KG1 (cell line): ENCODE data around the gene CDPF1.
A peak's percentile ranks its signal among the peaks of the same experiment; 100 is the strongest.

Source experiments
- DNase-seq: peaks from one replicate; lab custom pipeline; 2025; lab: John Stamatoyannopoulos, UW

The CDPF1 gene

GRCh38 chr22:46256358-46256958 is 6.4 kb upstream of the CDPF1 start:
- DNase-seq = no peak

- no peak for DNase-seq
Measured at GRCh38 chr22:46251816-46252380, 1.8 kb upstream of the CDPF1 start.

GRCh38 chr22:46251266-46251665 is 1.2 kb upstream of the CDPF1 start:
- DNase-seq = no peak

GRCh38 chr22:46250783-46251125 is 661 bp upstream of the CDPF1 start:
- no peak for DNase-seq

GRCh38 chr22:46247443-46247975 is 2.6 kb downstream of the CDPF1 start:
- no peak for DNase-seq

GRCh38 chr22:46246178-46246577 is 3.9 kb downstream of the CDPF1 start:
- DNase-seq = no peak

- DNase-seq = no peak
Measured at GRCh38 chr22:46245511-46245910, 4.6 kb downstream of the CDPF1 start.

GRCh38 chr22:46244771-46245170 is 5.3 kb downstream of the CDPF1 start:
- DNase-seq = no peak

GRCh38 chr22:46242076-46242475 is 8.0 kb downstream of the CDPF1 start:
- DNase-seq = no peak

GRCh38 chr22:46241396-46242007 is 8.6 kb downstream of the CDPF1 start:
- no peak for DNase-seq

- DNase-seq = no peak
Measured at GRCh38 chr22:46240907-46241306, 9.2 kb downstream of the CDPF1 start.

GRCh38 chr22:46240506-46240905 is 9.6 kb downstream of the CDPF1 start:
- no peak for DNase-seq

- no peak for DNase-seq
Measured at GRCh38 chr22:46240073-46240472, 10.0 kb downstream of the CDPF1 start.

GRCh38 chr22:46239261-46240048 is 10.6 kb downstream of the CDPF1 start:
- DNase-seq = peak; percentile 55

GRCh38 chr22:46238541-46238940 is 11.6 kb downstream of the CDPF1 start:
- no peak for DNase-seq

- DNase-seq = no peak
Measured at GRCh38 chr22:46237453-46238124, 12.5 kb downstream of the CDPF1 start.

- DNase-seq = no peak
Measured at GRCh38 chr22:46234969-46235368, 15.1 kb downstream of the CDPF1 start.

- no peak for DNase-seq
Measured at GRCh38 chr22:46233231-46233630, 16.9 kb downstream of the CDPF1 start.

- DNase-seq = no peak
Measured at GRCh38 chr22:46230262-46230901, 19.7 kb downstream of the CDPF1 start.

- no peak for DNase-seq
Measured at GRCh38 chr22:46229701-46230100, 20.4 kb downstream of the CDPF1 start.

- no peak for DNase-seq
Measured at GRCh38 chr22:46226577-46226976, 23.5 kb downstream of the CDPF1 start.

GRCh38 chr22:46225631-46226030 is 24.5 kb downstream of the CDPF1 start:
- DNase-seq = no peak
